Measurements from ENCODE around the gene BMP7.
A peak's percentile ranks its signal among the peaks of the same experiment; 100 is the strongest.

BMP7 gene

GRCh38 chr20:57225197-57225733 is 41.2 kb downstream of the BMP7 start:
- H3K27me3 ChIP-seq (ENCODE audit: insufficient read depth, low read depth, severe bottlenecking), result peaks cover 49% of the 10 kb centered on the region
- no peak overlapping the region for H3K4me3 ChIP-seq (ENCODE audit: low read depth, low read length)
- H3K36me3 ChIP-seq, result no peaks in the 10 kb centered on the region
- no peak for TF ChIP-seq CTCF (IDR thresholded peaks at IDR 0.05; ENCODE audit: low read depth, low read length)
- no peaks in the 10 kb centered on the region for H3K9me3 ChIP-seq (ENCODE audit: severe bottlenecking)
- DNase-seq, result no peak
- no peak overlapping the region for H3K27ac ChIP-seq

- Histone ChIP-seq H3K9me3 (ENCODE audit: severe bottlenecking) (no peaks in the 10 kb centered on the region), H3K4me3 (ENCODE audit: low read depth, low read length) (no peak overlapping the region), H3K27me3 (ENCODE audit: insufficient read depth, low read depth, severe bottlenecking) (peaks cover 51% of the 10 kb centered on the region), H3K36me3 (no peaks in the 10 kb centered on the region), H3K27ac (no peak overlapping the region)
- peak; percentile 93 for DNase-seq
- peak; percentile 10; the same call in 1 of the 2 replicates for TF ChIP-seq CTCF (IDR thresholded peaks at IDR 0.05; ENCODE audit: low read depth, low read length)
These were observed 41.8 kb downstream of the BMP7 start for GRCh38 chr20:57224641-57225138.

GRCh38 chr20:57223648-57224489 is 42.6 kb downstream of the BMP7 start:
- Histone ChIP-seq H3K27me3 (ENCODE audit: insufficient read depth, low read depth, severe bottlenecking) (peaks cover 48% of the 10 kb centered on the region), H3K36me3 (no peaks in the 10 kb centered on the region), H3K9me3 (ENCODE audit: severe bottlenecking) (no peaks in the 10 kb centered on the region), H3K27ac (no peak overlapping the region), H3K4me3 (ENCODE audit: low read depth, low read length) (no peak overlapping the region)
- TF ChIP-seq CTCF (IDR thresholded peaks at IDR 0.05; ENCODE audit: low read depth, low read length), result peak; percentile 53
- no peak for DNase-seq

- TF ChIP-seq CTCF (IDR thresholded peaks at IDR 0.05; ENCODE audit: low read depth, low read length), result no peak
- no peak for DNase-seq
These were observed 43.9 kb downstream of the BMP7 start for GRCh38 chr20:57222631-57222950.

GRCh38 chr20:57221916-57222630 is 44.4 kb downstream of the BMP7 start:
- H3K9me3 ChIP-seq (ENCODE audit: severe bottlenecking), result no peaks in the 10 kb centered on the region
- DNase-seq, result no peak
- H3K4me3 ChIP-seq (ENCODE audit: low read depth, low read length), result no peak overlapping the region
- no peak overlapping the region for H3K27ac ChIP-seq
- no peaks in the 10 kb centered on the region for H3K36me3 ChIP-seq
- peaks cover 52% of the 10 kb centered on the region for H3K27me3 ChIP-seq (ENCODE audit: insufficient read depth, low read depth, severe bottlenecking)
- no peak for TF ChIP-seq CTCF (IDR thresholded peaks at IDR 0.05; ENCODE audit: low read depth, low read length)

More at GRCh38 chr20:57222631-57222950, 43.9 kb downstream of the BMP7 start:
- peaks cover 47% of the 10 kb centered on the region for H3K27me3 ChIP-seq (ENCODE audit: insufficient read depth, low read depth, severe bottlenecking)
- H3K27ac ChIP-seq, result no peak overlapping the region
- no peaks in the 10 kb centered on the region for H3K36me3 ChIP-seq
- no peaks in the 10 kb centered on the region for H3K9me3 ChIP-seq (ENCODE audit: severe bottlenecking)
- H3K4me3 ChIP-seq (ENCODE audit: low read depth, low read length), result no peak overlapping the region

All from WERI-Rb-1 (cell line).